K562 (cell line): ENCODE results near the gene PPP2R2D. TPM values are rescaled to one million over a fixed set of nuclear protein-coding genes. Genes with fewer than 3 reads are reported as not detected.
A peak's percentile ranks its signal among the peaks of the same experiment; 100 is the strongest.

ENCODE experiments used
- ADNP ChIP-seq: fragments of 200-800 bp; sonication (Bioruptor generic); IDR thresholded peaks from 2 replicates; pipeline ENCODE4 v1.6.1; 2016; ENCODE audit warnings: missing genetic modification characterization, missing compliant biosample characterization
- BHLHE40 ChIP-seq: IDR thresholded peaks from 2 replicates; pipeline ENCODE4 v1.6.1; 2011; ENCODE audit warnings: low read length, improper control_type of control experiment
- BMI1 ChIP-seq: fragments of 150-350 bp; IDR thresholded peaks from 2 replicates; pipeline ENCODE4 v1.6.1; 2014; ENCODE audit warnings: low read length
- HNRNPL ChIP-seq: fragments of 200-400 bp; formaldehyde crosslinking; IDR thresholded peaks from 2 replicates; pipeline ENCODE4 v1.6.1; 2017; ENCODE audit warnings: low read depth, mild to moderate bottlenecking, low read length
- HNRNPUL1 ChIP-seq: fragments of 200-400 bp; formaldehyde crosslinking; IDR thresholded peaks from 2 replicates; pipeline ENCODE4 v1.6.1; 2017; ENCODE audit warnings: low read length
- KDM4B ChIP-seq, 2 experiments: fragments of 450-650 bp in 1 of 2; sonication (generic) in 1 of 2; IDR thresholded peaks; 2 replicates each; pipeline ENCODE4 v1.6.1; 2016 to 2017; ENCODE audit warnings: borderline replicate concordance in 2 of 2, antibody characterized with exemption in 1 of 2, low read depth in 1 of 2, mild to moderate bottlenecking in 1 of 2
- KLF1 ChIP-seq: fragments of 450-650 bp; IDR thresholded peaks from 2 replicates; pipeline ENCODE4 v1.6.1; 2016; ENCODE audit warnings: missing genetic modification characterization, missing compliant biosample characterization
- L3MBTL2 ChIP-seq: fragments of 450-650 bp; IDR thresholded peaks from 2 replicates; pipeline ENCODE4 v1.6.1; 2016; ENCODE audit warnings: mild to moderate bottlenecking, moderate library complexity
- NCOA6 ChIP-seq: fragments of 450-650 bp; IDR thresholded peaks from 2 replicates; pipeline ENCODE4 v1.6.1; 2017; ENCODE audit warnings: mild to moderate bottlenecking
- PHF20 ChIP-seq: fragments of 450-650 bp; IDR thresholded peaks from 2 replicates; pipeline ENCODE4 v1.6.1; 2018; ENCODE audit not compliant: partially characterized antibody
- RHOXF2B ChIP-seq: fragments of 250-450 bp; sonication (Bioruptor Pico); conservative IDR thresholded peaks from 2 replicates; pipeline ENCODE4 v1.5.1; 2021
- SMARCC2 ChIP-seq: fragments of 450-650 bp; IDR thresholded peaks from 2 replicates; pipeline ENCODE4 v1.6.1; 2017; ENCODE audit warnings: antibody characterized with exemption, moderate library complexity, mild to moderate bottlenecking, low read depth
- SRSF7 ChIP-seq: fragments of 200-400 bp; formaldehyde crosslinking; optimal IDR thresholded peaks from 2 replicates; pipeline ENCODE3; 2017; ENCODE audit warnings: mild to moderate bottlenecking, low read depth, low read length
- TARDBP ChIP-seq: fragments of 450-650 bp; IDR thresholded peaks from 2 replicates; pipeline ENCODE4 v1.6.1; 2016
- polyA plus RNA-seq, 8 experiments: library from polyadenylated mRNA; depleted of rRNA in 4 of 8; stranded (reverse) in 5 of 8; unstranded in 3 of 8; fragments of >200 nt; fragmentation: Nextera tagmentation in 2 of 8; fragmentation: Illumina TruSeq in 1 of 8; extraction: Ambion mirVana in 2 of 8; extraction: Trizol in 1 of 8; gene quantifications; 2 replicates each; pipeline versions ENCODE4 v1.2.1 to v1.2.3, GENCODE V29; 2011 to 2014; ENCODE audit warnings: inconsistent platforms in 1 of 8, missing spikeins in 1 of 8
- total RNA-seq, 7 experiments: library from RNA; depleted of rRNA in 6 of 7; stranded (reverse); fragments of >200 nt in 6 of 7; fragmentation: Illumina TruSeq in 2 of 7; extraction: Trizol in 2 of 7; gene quantifications; 2 replicates each; pipeline versions ENCODE4 v1.2.1 to v1.2.3, GENCODE V29; 2011 to 2021; ENCODE audit warnings: low replicate concordance in 1 of 7
- TF ChIP-seq, protein P1 (sequence below), 2 experiments: fragments of 450-650 bp; formaldehyde crosslinking in 1 of 2; IDR thresholded peaks; 2 replicates each; pipeline versions ENCODE4 v1.4.0 to v1.6.1; 2014 to 2020; ENCODE audit warnings: mild to moderate bottlenecking in 2 of 2, borderline replicate concordance in 1 of 2, low read depth in 1 of 2
- TF ChIP-seq, protein P2 (sequence below): fragments of 450-650 bp; formaldehyde crosslinking; IDR thresholded peaks from 2 replicates; pipeline ENCODE4 v1.4.0; 2020; ENCODE audit warnings: mild to moderate bottlenecking, moderate library complexity
- TF ChIP-seq, protein P3 (sequence below): IDR thresholded peaks from 3 replicates; pipeline ENCODE4 v1.6.1; 2011; ENCODE audit warnings: borderline replicate concordance, mild to moderate bottlenecking, moderate library complexity; ENCODE audit not compliant: insufficient read length; ENCODE audit errors: extremely low read depth

The PPP2R2D gene
- total and polyA plus RNA-seq, 9 of the 15 experiments (the other 6 are each of a cell fraction or from before 2014, with no cell fraction given), result 1.9 to 37.0 (median 26.8) TPM

DNA sequence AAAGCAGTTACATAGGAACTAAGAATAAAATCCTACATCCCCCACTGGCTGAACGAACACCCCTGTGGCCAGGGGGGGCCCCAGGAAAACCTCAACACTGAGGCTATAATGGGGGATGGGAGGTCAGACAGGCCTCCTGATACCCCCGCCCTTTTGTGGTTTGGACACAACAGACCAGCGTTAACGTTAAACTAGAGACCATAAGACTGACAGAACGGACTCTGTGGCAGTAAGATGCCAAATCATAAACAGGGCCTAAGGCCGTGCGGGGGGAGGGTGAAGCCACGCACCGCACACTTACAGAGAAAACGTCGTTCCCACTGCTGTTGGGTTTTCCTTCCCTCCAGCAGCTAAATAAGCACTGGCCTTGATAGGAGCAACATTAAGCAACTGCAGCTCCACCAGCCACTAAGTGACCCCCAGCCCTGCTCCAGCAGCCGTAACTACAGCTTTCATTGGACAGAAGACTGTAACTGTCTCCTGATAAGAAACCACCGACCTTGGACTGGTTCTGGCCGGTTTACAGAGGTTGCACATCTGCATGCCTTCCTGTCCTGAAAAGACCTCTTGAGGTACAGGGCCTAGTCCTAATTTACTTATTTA lies 3.4 kb upstream of the PPP2R2D start (continued):
- TF ChIP-seq, protein P1, sequence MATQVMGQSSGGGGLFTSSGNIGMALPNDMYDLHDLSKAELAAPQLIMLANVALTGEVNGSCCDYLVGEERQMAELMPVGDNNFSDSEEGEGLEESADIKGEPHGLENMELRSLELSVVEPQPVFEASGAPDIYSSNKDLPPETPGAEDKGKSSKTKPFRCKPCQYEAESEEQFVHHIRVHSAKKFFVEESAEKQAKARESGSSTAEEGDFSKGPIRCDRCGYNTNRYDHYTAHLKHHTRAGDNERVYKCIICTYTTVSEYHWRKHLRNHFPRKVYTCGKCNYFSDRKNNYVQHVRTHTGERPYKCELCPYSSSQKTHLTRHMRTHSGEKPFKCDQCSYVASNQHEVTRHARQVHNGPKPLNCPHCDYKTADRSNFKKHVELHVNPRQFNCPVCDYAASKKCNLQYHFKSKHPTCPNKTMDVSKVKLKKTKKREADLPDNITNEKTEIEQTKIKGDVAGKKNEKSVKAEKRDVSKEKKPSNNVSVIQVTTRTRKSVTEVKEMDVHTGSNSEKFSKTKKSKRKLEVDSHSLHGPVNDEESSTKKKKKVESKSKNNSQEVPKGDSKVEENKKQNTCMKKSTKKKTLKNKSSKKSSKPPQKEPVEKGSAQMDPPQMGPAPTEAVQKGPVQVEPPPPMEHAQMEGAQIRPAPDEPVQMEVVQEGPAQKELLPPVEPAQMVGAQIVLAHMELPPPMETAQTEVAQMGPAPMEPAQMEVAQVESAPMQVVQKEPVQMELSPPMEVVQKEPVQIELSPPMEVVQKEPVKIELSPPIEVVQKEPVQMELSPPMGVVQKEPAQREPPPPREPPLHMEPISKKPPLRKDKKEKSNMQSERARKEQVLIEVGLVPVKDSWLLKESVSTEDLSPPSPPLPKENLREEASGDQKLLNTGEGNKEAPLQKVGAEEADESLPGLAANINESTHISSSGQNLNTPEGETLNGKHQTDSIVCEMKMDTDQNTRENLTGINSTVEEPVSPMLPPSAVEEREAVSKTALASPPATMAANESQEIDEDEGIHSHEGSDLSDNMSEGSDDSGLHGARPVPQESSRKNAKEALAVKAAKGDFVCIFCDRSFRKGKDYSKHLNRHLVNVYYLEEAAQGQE (IDR thresholded peaks at IDR 0.05; ENCODE audit: borderline replicate concordance), result peak; percentile 99
- TF ChIP-seq, protein P1 (CRISPR knock-in tag; IDR thresholded peaks at IDR 0.05; ENCODE audit: low read depth), result no peak
- TF ChIP-seq HNRNPUL1 (no peak), BHLHE40 (peak; percentile 59; the same call in 1 of the 2 replicates), BMI1 (no peak), KDM4B (IDR thresholded peaks at IDR 0.05; ENCODE audit: borderline replicate concordance in 2 of 2, low read depth in 1 of 2) (no peak; a peak in 1 of 4 replicates), ADNP (tag) (0 out of 2 replicates have a peak, but pooled peaks have one; percentile 30), RHOXF2B (CRISPR knock-in tag) (no peak), TARDBP (0 out of 2 replicates have a peak, but pooled peaks have one; percentile 30), SRSF7 (no peak), KLF1 (tag) (peak; percentile 70; the same call in 1 of the 2 replicates), HNRNPL (no peak), NCOA6 (0 out of 2 replicates have a peak, but pooled peaks have one; percentile 46), L3MBTL2 (peak; percentile 83), PHF20 (no peak), SMARCC2 (no peak)
- TF ChIP-seq, protein P2, sequence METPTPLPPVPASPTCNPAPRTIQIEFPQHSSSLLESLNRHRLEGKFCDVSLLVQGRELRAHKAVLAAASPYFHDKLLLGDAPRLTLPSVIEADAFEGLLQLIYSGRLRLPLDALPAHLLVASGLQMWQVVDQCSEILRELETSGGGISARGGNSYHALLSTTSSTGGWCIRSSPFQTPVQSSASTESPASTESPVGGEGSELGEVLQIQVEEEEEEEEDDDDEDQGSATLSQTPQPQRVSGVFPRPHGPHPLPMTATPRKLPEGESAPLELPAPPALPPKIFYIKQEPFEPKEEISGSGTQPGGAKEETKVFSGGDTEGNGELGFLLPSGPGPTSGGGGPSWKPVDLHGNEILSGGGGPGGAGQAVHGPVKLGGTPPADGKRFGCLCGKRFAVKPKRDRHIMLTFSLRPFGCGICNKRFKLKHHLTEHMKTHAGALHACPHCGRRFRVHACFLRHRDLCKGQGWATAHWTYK, result peak; percentile 82
- TF ChIP-seq, protein P3, sequence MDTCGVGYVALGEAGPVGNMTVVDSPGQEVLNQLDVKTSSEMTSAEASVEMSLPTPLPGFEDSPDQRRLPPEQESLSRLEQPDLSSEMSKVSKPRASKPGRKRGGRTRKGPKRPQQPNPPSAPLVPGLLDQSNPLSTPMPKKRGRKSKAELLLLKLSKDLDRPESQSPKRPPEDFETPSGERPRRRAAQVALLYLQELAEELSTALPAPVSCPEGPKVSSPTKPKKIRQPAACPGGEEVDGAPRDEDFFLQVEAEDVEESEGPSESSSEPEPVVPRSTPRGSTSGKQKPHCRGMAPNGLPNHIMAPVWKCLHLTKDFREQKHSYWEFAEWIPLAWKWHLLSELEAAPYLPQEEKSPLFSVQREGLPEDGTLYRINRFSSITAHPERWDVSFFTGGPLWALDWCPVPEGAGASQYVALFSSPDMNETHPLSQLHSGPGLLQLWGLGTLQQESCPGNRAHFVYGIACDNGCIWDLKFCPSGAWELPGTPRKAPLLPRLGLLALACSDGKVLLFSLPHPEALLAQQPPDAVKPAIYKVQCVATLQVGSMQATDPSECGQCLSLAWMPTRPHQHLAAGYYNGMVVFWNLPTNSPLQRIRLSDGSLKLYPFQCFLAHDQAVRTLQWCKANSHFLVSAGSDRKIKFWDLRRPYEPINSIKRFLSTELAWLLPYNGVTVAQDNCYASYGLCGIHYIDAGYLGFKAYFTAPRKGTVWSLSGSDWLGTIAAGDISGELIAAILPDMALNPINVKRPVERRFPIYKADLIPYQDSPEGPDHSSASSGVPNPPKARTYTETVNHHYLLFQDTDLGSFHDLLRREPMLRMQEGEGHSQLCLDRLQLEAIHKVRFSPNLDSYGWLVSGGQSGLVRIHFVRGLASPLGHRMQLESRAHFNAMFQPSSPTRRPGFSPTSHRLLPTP, result no peak
